CD4-positive, alpha-beta T cell (primary cell): ENCODE data around the gene MBNL1. TPM values are rescaled to one million over a fixed set of nuclear protein-coding genes. Genes with fewer than 3 reads are reported as not detected.
A peak's percentile ranks its signal among the peaks of the same experiment; 100 is the strongest.
"Not testable (repeated sequence)": the region's sequence is repeated elsewhere in the genome, so short reads cannot be mapped to it uniquely, and the experiment has no call there.

ENCODE experiments used
- ATAC-seq: fragments of 200-7000 bp; cut with Tn5 transposase; one replicate; pipeline ENCODE4 v1.10.0; 2022; ENCODE audit warnings: mild to moderate bottlenecking; ENCODE audit not compliant: poor library complexity
- CTCF ChIA-PET: fragments of 350-600 bp; sonication (Branson Sonifier 250); formaldehyde crosslinking; loops from one replicate; lab custom pipeline; 2021; ENCODE audit warnings: antibody characterized with exemption, inconsistent platforms; lab: Charles Lee
- POLR2A ChIA-PET: fragments of 350-600 bp; sonication (Branson Sonifier 250); formaldehyde crosslinking; loops from one replicate; lab custom pipeline; 2021; ENCODE audit warnings: antibody characterized with exemption, inconsistent platforms; lab: Charles Lee
- DNase-seq, 14 experiments: peaks; one replicate each; pipeline ENCODE4 v3.0.0-alpha.2; 2013 to 2020; ENCODE audit warnings: mixed read lengths in 2 of 14
- H3K27ac ChIP-seq, 2 donors: one replicate each; pipeline versions ENCODE4 v1.5.1 to v1.7.0; 2013; ENCODE audit warnings: low read length in 2 of 2, low read depth in 1 of 2, mild to moderate bottlenecking in 1 of 2
- H3K27me3 ChIP-seq, 2 experiments: 1 replicate in 1 of 2; 2 replicates in 1 of 2; pipeline versions ENCODE4 v1.6.1 to v1.7.0; 2013; ENCODE audit warnings: low read length in 2 of 2, control low read depth in 1 of 2, mild to moderate bottlenecking in 1 of 2, moderate library complexity in 1 of 2; ENCODE audit not compliant: insufficient read depth in 2 of 2, control insufficient read depth in 1 of 2
- H3K36me3 ChIP-seq: one replicate; pipeline ENCODE4 v1.6.1; 2013; ENCODE audit warnings: low read length, control low read depth; ENCODE audit not compliant: insufficient read depth
- H3K4me1 ChIP-seq: one replicate; pipeline ENCODE4 v1.6.1; 2013; ENCODE audit warnings: low read length, control low read depth; ENCODE audit not compliant: insufficient read depth
- H3K4me3 ChIP-seq: one replicate; pipeline ENCODE4 v1.5.1; 2013; ENCODE audit warnings: mild to moderate bottlenecking, low read length, moderate library complexity
- H3K9me3 ChIP-seq, 2 experiments: 1 replicate in 1 of 2; 2 replicates in 1 of 2; pipeline versions ENCODE4 v1.6.1 to v1.7.0; 2013; ENCODE audit warnings: low read length in 2 of 2, mild to moderate bottlenecking in 2 of 2, control low read depth in 1 of 2, moderate library complexity in 1 of 2; ENCODE audit not compliant: control insufficient read depth in 1 of 2, insufficient read depth in 1 of 2
- H3K27ac Mint-ChIP-seq: one replicate; pipeline ENCODE4 v1.8.0; 2020; ENCODE audit warnings: mixed read lengths
- H3K27me3 Mint-ChIP-seq: one replicate; pipeline ENCODE4 v1.8.0; 2021; ENCODE audit warnings: mixed read lengths
- H3K36me3 Mint-ChIP-seq: one replicate; pipeline ENCODE4 v1.8.0; 2021; ENCODE audit warnings: low read depth, mixed read lengths
- H3K4me1 Mint-ChIP-seq: one replicate; pipeline ENCODE4 v1.8.0; 2021; ENCODE audit warnings: low read depth, mixed read lengths
- H3K4me3 Mint-ChIP-seq: one replicate; pipeline ENCODE4 v1.8.0; 2020; ENCODE audit warnings: mild to moderate bottlenecking, mixed read lengths
- H3K9me3 Mint-ChIP-seq: one replicate; pipeline ENCODE4 v1.8.0; 2020; ENCODE audit warnings: mixed read lengths
- intact Hi-C, 2 experiments: fragments of 100-400 bp; cut with DNase I in 1 of 2; cut with micrococcal nuclease in 1 of 2; formaldehyde crosslinking; loops; one replicate each; pipeline versions ENCODE4 v1.15.1 to v1.9.0; 2023 to 2025; cut with DNase I, micrococcal nuclease
- total RNA-seq, 174 experiments: library from RNA in 2 of 174; stranded (reverse) in 2 of 174; gene quantifications; one replicate each; pipeline ENCODE4 v1.2.3 and lab custom pipeline; 2021 to 2026
- TF ChIP-seq, protein P1 (sequence below): fragments of 200-600 bp; IDR thresholded peaks from one replicate; pipeline ENCODE4 v1.8.0; 2022; ENCODE audit warnings: antibody characterized with exemption, mild to moderate bottlenecking

MBNL1 gene
- total RNA-seq, 2 experiments from 2014 or later: 551 to 561 TPM

DNA sequence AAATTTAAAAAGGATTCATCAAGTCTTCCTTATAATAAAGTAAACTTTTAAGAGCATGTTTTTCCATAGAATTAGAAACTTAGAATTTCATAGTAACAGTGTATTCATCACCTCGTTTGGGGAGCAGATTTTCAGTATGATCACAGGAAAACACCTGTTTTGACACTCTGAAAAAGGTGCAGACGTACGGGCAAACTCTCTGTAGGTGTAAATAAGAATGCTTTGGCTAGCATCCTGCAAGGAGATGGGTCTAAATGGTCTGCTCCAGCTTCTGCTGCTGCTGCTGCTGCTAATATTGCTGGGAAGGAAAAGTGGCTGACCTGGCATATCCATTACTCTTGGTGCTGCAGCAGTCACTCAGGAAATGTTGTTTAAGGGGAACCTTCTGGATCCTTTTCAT lies 66.0 kb downstream of the MBNL1 start:
- peak overlapping the region; percentile 42 for H3K4me3 Mint-ChIP-seq
- peak overlapping the region; percentile 47 for H3K27ac Mint-ChIP-seq

DNA sequence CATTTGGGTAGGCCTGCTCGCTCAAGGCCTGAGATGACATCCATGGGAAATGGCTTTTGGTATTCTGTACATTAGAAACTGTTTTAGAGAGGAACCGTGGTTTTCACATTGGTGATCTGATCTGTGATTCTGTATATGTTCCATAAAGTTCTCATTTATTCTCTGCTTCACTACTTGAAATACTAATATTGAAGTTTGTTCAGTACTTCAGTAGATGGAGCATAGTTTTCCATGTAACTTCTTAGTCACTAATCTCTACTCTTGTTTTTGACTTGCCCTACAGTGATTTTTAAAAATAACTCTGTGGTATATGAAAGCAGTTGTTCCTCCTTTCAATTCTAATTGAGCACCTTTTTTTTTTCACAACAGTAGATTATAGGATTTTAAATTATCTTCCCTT lies 66.5 kb downstream of the MBNL1 start:
- peaks cover 96% of the 10 kb centered on the region for H3K36me3 Mint-ChIP-seq
- ChIA-PET CTCF (interaction anchor here (0.7 to 1.3 kb wide), 3 partner anchors 19 to 151 kb away, joined by 3 read pairs; no protein-coding TSS in a partner anchor), POLR2A (interaction anchor here (0.9 kb wide), 1 partner anchor 29 kb away, joined by 3 read pairs; no protein-coding TSS in a partner anchor)
- ATAC-seq (no peak), DNase-seq (no peak)
- peak overlapping the region; percentile 42 for H3K4me3 Mint-ChIP-seq
- TF ChIP-seq, protein P1, sequence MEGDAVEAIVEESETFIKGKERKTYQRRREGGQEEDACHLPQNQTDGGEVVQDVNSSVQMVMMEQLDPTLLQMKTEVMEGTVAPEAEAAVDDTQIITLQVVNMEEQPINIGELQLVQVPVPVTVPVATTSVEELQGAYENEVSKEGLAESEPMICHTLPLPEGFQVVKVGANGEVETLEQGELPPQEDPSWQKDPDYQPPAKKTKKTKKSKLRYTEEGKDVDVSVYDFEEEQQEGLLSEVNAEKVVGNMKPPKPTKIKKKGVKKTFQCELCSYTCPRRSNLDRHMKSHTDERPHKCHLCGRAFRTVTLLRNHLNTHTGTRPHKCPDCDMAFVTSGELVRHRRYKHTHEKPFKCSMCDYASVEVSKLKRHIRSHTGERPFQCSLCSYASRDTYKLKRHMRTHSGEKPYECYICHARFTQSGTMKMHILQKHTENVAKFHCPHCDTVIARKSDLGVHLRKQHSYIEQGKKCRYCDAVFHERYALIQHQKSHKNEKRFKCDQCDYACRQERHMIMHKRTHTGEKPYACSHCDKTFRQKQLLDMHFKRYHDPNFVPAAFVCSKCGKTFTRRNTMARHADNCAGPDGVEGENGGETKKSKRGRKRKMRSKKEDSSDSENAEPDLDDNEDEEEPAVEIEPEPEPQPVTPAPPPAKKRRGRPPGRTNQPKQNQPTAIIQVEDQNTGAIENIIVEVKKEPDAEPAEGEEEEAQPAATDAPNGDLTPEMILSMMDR: no peak
- peak overlapping the region in 1 of 2 donors; percentile 1 for H3K27ac ChIP-seq
- H3K9me3 ChIP-seq: no peaks in the 10 kb centered on the region
- H3K27ac Mint-ChIP-seq: peak overlapping the region; percentile 47
- no peak overlapping the region for H3K4me3 ChIP-seq
- intact Hi-C loops: loop anchor here in 1 of 2 experiments (5.0 kb wide), 1 partner anchor 107 kb away; no protein-coding TSS in a partner anchor
- peaks cover 80% of the 10 kb centered on the region for H3K36me3 ChIP-seq
- no peaks in the 10 kb centered on the region for H3K27me3 Mint-ChIP-seq
- peaks cover 33% of the 10 kb centered on the region for H3K4me1 ChIP-seq
- H3K9me3 Mint-ChIP-seq: no peaks in the 10 kb centered on the region
- H3K27me3 ChIP-seq: no peaks in the 10 kb centered on the region
- peaks cover 97% of the 10 kb centered on the region for H3K4me1 Mint-ChIP-seq

More for the DNA sequence above, 66.0 kb downstream of the MBNL1 start:
- no peaks in the 10 kb centered on the region for H3K27me3 Mint-ChIP-seq
- H3K27me3 ChIP-seq: no peaks in the 10 kb centered on the region
- peaks cover 95% of the 10 kb centered on the region for H3K36me3 Mint-ChIP-seq
- H3K9me3 ChIP-seq: no peaks in the 10 kb centered on the region
- TF ChIP-seq, protein P1: no peak
- peaks cover 78% of the 10 kb centered on the region for H3K36me3 ChIP-seq
- no peaks in the 10 kb centered on the region for H3K9me3 Mint-ChIP-seq
- ATAC-seq: no peak
- ChIA-PET CTCF (interaction anchor here (0.7 to 1.3 kb wide), 2 partner anchors 18 to 40 kb away, joined by 3 read pairs; no protein-coding TSS in a partner anchor), POLR2A (interaction anchor here (0.9 kb wide), 1 partner anchor 29 kb away, joined by 3 read pairs; no protein-coding TSS in a partner anchor)
- intact Hi-C loops: loop anchor here in 1 of 2 experiments (5.0 kb wide), 3 partner anchors 53 to 108 kb away; no protein-coding TSS in a partner anchor
- no peak overlapping the region for H3K27ac ChIP-seq
- H3K4me3 ChIP-seq: no peak overlapping the region
- peaks cover 33% of the 10 kb centered on the region for H3K4me1 ChIP-seq
- no peak for DNase-seq
- peaks cover 95% of the 10 kb centered on the region for H3K4me1 Mint-ChIP-seq

DNA sequence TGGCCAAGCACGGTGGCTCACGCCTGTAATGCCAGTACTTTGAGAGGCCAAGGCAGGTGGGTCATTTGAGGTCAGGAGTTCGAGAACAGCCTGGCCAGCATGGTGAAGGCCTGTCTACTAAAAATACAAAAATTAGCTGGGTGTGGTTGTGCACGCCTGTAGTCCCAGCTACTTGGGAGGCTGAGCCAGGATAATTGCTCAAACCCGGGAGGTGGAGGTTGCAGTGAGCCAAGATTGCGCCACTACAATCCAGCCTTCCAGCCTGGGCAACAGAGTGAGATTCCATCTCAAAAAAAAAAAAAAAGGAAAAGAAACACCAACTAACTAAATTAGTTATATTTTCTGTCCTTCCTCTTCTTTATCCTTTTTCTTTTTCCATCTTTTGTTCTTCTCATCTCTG lies 68.6 kb downstream of the MBNL1 start:
- DNase-seq, H3K27ac ChIP-seq, H3K9me3 Mint-ChIP-seq, H3K9me3 ChIP-seq, H3K27me3 Mint-ChIP-seq, ATAC-seq, H3K4me3 ChIP-seq, H3K27me3 ChIP-seq: not testable (repeated sequence)
- Histone ChIP-seq H3K36me3 (peaks cover 80% of the 10 kb centered on the region), H3K4me1 (peaks cover 34% of the 10 kb centered on the region)
- H3K4me1 Mint-ChIP-seq: peaks cover 94% of the 10 kb centered on the region
- H3K27ac Mint-ChIP-seq: peak overlapping the region; percentile 47
- peak overlapping the region; percentile 15 for H3K4me3 Mint-ChIP-seq
- intact Hi-C loops: loop anchor here in 1 of 2 experiments (5.0 kb wide), 1 partner anchor 105 kb away; no protein-coding TSS in a partner anchor
- ChIA-PET CTCF (interaction anchor here (0.8 to 1.0 kb wide), 3 partner anchors 8 to 21 kb away, joined by 3 to 4 read pairs (median 3); no protein-coding TSS in a partner anchor), POLR2A (interaction anchor here (1.7 kb wide), 1 partner anchor 9 kb away, joined by 5 read pairs; no protein-coding TSS in a partner anchor)
- peaks cover 95% of the 10 kb centered on the region for H3K36me3 Mint-ChIP-seq
